Measurements from ENCODE around the gene TANC1. TPM values are rescaled to one million over a fixed set of nuclear protein-coding genes. Genes with fewer than 3 reads are reported as not detected.
A peak's percentile ranks its signal among the peaks of the same experiment; 100 is the strongest.

Gene TANC1
- total RNA-seq, 1 donor = 74.7 TPM

- DNase-seq (ENCODE audit: low read depth) = no peak
- H3K4me3 ChIP-seq (ENCODE audit: low read depth, low read length) = no peak overlapping the region
- TF ChIP-seq CTCF (IDR thresholded peaks at IDR 0.05; ENCODE audit: insufficient read depth, low read depth, low read length) = no peak
Measured at GRCh38 chr2:159070235-159070634, 101.8 kb downstream of the TANC1 start.

GRCh38 chr2:159071190-159071915 lies 102.9 kb downstream of the TANC1 start:
- H3K4me3 ChIP-seq (ENCODE audit: low read depth, low read length) = no peak overlapping the region
- DNase-seq (ENCODE audit: low read depth) = peak; percentile 52
- no peak for TF ChIP-seq CTCF (IDR thresholded peaks at IDR 0.05; ENCODE audit: insufficient read depth, low read depth, low read length)

GRCh38 chr2:159072795-159073194 lies 104.4 kb downstream of the TANC1 start:
- DNase-seq (ENCODE audit: low read depth) = peak; percentile 87
- H3K4me3 ChIP-seq (ENCODE audit: low read depth, low read length) = no peak overlapping the region
- no peak for TF ChIP-seq CTCF (IDR thresholded peaks at IDR 0.05; ENCODE audit: insufficient read depth, low read depth, low read length)

DNA sequence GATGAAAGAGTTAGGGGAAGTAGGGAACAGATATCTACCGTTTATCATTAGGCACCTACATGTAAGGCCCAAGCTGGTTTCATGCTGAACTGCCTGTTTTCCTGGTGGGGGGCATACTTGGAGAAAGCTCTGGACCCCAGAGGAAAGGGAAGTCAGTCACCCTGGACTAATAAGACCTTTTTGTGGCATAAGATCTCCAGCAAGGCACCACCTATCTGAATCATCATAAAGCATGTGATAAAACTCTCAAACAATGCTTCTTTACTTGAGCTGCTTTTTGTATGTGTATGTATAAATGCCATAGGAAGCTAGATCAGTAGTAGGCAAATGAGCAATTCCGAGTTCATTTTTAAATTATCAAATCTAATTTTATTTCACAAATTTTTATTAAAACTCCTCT lies 104.8 kb downstream of the TANC1 start:
- DNase-seq (ENCODE audit: low read depth) = peak; percentile 67
- TF ChIP-seq CTCF (IDR thresholded peaks at IDR 0.05; ENCODE audit: insufficient read depth, low read depth, low read length) = no peak
- no peak overlapping the region for H3K4me3 ChIP-seq (ENCODE audit: low read depth, low read length)

DNA sequence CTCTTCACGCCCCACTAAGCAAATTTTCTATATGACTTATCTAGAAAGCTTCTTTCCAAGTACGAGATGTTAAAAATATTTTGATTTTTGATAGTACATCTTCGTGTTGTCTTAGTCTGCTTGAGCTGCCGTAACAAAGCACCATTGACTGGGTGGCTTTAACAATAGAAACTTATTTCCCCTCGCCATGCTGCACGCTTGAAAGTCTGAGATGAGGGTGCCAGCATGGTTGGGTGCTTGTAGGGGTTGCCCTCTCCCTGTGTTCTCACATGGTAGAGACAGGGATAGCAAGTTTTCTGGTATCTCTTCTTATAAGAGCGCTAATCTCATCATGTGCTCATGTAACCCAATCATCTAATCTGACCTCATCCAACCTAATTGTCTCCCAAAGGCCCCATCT lies 106.2 kb downstream of the TANC1 start:
- H3K4me3 ChIP-seq (ENCODE audit: low read depth, low read length) = no peak overlapping the region
- DNase-seq (ENCODE audit: low read depth) = no peak
- TF ChIP-seq CTCF (IDR thresholded peaks at IDR 0.05; ENCODE audit: insufficient read depth, low read depth, low read length) = no peak

DNA sequence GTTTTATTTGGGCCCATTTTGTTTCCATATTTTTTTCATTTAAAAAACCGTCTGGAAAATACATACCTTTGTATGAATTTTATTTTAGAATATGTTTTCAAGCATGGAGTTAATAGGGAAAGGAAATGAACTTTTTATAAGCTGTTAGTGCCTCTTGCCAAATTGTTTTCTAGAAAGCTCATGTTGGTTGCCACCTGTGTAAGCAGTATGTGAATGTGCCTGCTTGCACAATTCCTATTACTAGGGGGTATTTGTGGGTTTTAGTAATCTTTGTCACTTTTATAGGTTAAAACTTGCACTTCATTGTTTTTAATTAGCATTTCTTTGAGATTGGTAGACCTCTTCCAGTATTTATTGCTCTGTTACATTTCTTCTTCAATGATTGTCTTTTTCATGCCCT lies 107.3 kb downstream of the TANC1 start:
- peak; percentile 82 for DNase-seq (ENCODE audit: low read depth)
- peak overlapping the region; percentile 2 for H3K4me3 ChIP-seq (ENCODE audit: low read depth, low read length)
- no peak for TF ChIP-seq CTCF (IDR thresholded peaks at IDR 0.05; ENCODE audit: insufficient read depth, low read depth, low read length)

DNA sequence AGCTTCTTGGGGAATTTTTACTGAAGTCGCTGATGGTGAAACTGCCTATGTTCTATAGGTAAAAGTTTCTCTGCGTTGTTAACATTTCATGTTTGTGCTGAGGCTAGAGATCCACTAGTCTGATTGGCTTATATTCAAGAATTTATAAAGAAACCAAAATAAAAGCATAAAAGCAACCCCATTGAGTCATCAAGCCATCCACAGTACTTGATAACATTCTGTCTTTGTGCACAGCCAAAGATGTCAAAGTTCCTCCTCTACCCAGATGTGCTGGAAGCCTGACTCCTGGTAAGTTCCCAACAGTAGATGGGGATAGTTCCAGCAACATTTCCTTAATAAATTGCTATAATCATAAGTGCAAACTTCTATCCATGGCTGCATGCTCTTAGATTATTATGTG lies 107.8 kb downstream of the TANC1 start:
- H3K4me3 ChIP-seq (ENCODE audit: low read depth, low read length) = no peak overlapping the region
- TF ChIP-seq CTCF (IDR thresholded peaks at IDR 0.05; ENCODE audit: insufficient read depth, low read depth, low read length) = no peak
- DNase-seq (ENCODE audit: low read depth) = peak; percentile 95
